HL-60 (cell line): ENCODE measurements around the gene CHST13.

ENCODE experiments used
- CTCF ChIP-seq: IDR thresholded peaks from one replicate; pipeline ENCODE4 v1.5.1; 2011; ENCODE audit warnings: low read length, control low read depth, inconsistent platforms; ENCODE audit not compliant: insufficient read depth
- GABPA ChIP-seq: IDR thresholded peaks from 2 replicates; pipeline ENCODE4 v1.6.1; 2012; ENCODE audit warnings: low read depth
- POLR2AphosphoS5 ChIP-seq: IDR thresholded peaks from 2 replicates; pipeline ENCODE4 v1.6.1; 2012; ENCODE audit warnings: low read depth
- REST ChIP-seq: IDR thresholded peaks from 2 replicates; pipeline ENCODE4 v1.6.1; 2012; ENCODE audit warnings: low read depth; ENCODE audit not compliant: insufficient replicate concordance

GRCh38 chr3:126541628-126542339 is 17.8 kb downstream of the CHST13 start:
- TF ChIP-seq CTCF (no peak), GABPA (no peak), REST (no peak), POLR2AphosphoS5 (no peak)
